CD4-positive, alpha-beta T cell treated with Interleukin-15 for 1 hour (primary cell): Measurements from ENCODE around the gene PTPRD.

Experiments
- DNase-seq: peaks from one replicate; pipeline ENCODE4 v3.0.0-alpha.2; 2020

PTPRD gene

GRCh38 chr9:8877753-8878494, 1734.9 kb downstream of the PTPRD start:
- DNase-seq = no peak

GRCh38 chr9:8876303-8876702, 1736.5 kb downstream of the PTPRD start:
- DNase-seq = no peak

DNA sequence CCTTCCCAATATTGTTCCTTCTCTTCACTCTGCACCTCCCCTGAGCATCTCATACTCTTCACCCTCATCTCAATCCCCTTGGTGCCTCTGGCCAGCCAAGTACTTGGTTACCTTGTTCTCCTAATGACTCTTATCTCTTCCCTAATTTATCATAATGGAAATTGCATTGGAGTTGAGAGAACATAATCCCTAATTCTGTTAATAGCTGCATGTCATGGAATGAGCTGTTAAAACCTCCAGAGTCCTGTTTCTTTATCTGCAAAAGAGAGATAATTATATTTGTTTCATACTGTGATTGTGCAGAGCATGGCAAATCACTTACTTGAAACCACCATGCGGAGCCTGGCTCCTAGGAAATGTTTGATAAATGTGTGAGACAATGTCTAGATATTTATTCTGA, 1738.3 kb downstream of the PTPRD start:
- DNase-seq = no peak

GRCh38 chr9:8872802-8873201, 1740.0 kb downstream of the PTPRD start:
- DNase-seq = no peak

DNA sequence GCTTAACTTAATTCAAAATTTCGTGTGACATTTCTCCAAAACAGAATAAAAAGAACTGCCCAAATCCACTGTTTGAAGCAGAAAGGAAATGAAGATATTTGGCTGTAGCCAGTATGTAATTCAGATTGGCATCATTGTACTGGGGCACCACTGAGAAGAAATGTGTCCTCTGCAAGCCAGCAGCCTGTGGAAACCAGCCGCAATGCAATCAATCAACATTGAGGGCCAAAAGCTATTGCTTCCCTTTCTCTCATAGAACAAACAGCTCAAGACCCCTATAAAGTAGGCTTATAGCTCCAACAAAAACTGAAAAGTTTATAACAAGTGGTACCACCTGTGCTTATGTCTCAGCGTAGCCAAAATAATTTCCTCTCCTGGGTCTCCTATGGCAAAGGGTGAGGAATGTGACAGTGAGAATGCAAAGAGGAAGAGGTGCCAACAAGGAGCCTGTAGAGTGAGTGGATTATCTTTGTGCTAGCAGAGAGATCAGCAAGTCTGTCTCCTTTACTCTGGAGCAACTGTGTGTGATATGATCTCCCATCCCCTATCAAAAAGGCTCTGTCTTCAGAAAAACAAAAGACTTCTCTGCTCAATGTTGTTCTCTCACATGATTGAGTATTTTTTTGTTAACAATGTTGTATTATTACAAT, 1740.9 kb downstream of the PTPRD start:
- DNase-seq = no peak

GRCh38 chr9:8871396-8871795, 1741.4 kb downstream of the PTPRD start:
- DNase-seq = no peak

DNA sequence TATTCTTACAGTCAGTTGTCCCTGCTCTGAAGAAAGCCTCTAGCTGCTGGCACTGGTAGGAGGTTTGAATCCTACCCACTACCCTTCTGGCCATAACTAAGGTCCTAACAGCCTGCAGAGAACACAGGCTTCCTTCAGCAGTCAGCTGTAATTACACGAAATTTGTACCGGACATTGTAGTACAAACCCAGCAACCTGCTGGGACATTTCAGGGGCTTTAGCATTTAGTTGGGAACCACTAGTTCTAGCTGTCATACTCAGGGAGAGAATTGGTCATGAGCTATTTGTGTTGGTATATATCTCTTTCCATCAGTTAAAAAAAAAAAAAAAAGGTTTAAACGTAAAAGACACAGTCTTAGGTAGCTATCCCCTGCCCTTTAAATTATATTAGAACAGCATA, 1743.0 kb downstream of the PTPRD start:
- no peak for DNase-seq

GRCh38 chr9:8868632-8869031, 1744.2 kb downstream of the PTPRD start:
- DNase-seq = no peak

GRCh38 chr9:8867148-8867547, 1745.7 kb downstream of the PTPRD start:
- DNase-seq = no peak

GRCh38 chr9:8864545-8864896, 1748.3 kb downstream of the PTPRD start:
- DNase-seq = no peak

- no peak for DNase-seq
These were observed 1748.8 kb downstream of the PTPRD start for GRCh38 chr9:8863886-8864544.

- DNase-seq = no peak
These were observed 1749.7 kb downstream of the PTPRD start for GRCh38 chr9:8863069-8863468.

- DNase-seq = no peak
These were observed 1751.9 kb downstream of the PTPRD start for GRCh38 chr9:8860925-8861324.

DNA sequence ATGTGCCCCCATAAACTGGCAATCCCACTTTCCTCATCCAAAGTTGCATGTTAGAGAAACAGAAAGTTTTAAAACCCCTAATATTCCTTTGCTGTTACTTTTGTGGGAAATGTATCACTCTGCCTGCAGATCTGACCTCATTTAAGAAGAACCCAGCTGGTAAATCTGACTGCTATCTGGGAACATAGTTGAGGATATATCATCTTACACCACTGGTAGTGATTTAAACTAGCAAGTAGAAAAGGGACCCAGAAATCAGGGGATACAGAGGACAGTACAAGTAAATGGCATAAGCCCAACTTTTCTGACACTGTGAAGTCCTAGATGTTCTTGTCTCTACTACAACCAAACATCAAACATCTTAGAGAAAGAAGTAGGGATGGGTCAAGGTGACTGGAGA, 1752.7 kb downstream of the PTPRD start:
- DNase-seq = no peak

DNA sequence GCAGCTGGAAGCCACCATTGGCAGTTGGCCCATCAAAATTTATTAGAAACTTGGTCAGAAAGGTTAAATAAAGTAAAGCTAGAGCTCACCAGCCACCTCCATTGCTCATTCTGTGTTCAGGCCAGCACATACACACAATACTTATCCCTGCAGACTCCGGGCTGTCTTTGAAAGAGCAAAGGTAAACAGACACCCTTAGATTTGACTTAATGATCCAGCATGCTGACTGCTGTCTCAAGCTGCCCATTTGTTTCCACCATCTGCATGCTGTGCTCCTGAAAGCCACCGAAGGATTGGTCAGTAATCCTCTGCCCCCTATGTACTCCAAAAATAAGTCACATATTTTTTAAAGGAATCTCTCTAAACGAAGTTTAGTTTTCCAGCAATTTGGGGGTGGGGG, 1753.4 kb downstream of the PTPRD start:
- no peak for DNase-seq

GRCh38 chr9:8858596-8859161, 1754.1 kb downstream of the PTPRD start:
- no peak for DNase-seq

DNA sequence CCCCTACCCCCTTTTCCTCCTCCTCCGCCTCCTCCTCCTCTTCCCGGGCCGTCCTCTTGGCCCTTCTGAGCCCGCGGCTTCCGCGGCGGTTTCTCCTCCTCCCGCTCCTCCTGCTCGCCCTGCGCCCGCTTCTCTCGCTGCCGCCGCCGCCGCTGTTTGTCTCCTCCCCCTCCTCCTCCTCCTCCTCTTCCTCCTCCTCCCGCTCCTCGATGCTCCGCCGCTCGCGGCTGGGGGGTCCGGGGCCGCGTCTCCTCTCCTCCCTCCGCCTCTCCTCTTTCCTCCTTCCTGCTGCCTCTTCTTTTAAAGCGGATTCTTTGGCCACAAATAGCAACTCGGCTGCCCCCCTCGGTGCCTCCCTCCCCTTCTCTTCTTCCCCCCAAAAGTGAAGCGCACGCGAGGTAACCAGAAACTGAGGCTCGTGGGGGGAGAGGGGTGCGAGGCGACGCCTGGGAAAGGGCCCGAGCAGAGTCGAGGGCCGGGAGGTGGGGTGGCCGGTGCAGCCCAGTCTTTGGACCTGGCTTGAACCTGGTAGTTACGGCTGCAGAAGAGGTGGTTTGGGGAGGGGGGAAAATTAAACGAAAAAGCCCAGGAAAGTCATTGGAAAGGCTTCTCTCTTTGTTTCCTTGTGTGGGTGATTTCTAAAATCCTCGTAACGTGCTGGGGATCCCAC, 1754.7 kb downstream of the PTPRD start:
- no peak for DNase-seq

- DNase-seq = no peak
These were observed 1755.5 kb downstream of the PTPRD start for GRCh38 chr9:8857068-8857925.

DNA sequence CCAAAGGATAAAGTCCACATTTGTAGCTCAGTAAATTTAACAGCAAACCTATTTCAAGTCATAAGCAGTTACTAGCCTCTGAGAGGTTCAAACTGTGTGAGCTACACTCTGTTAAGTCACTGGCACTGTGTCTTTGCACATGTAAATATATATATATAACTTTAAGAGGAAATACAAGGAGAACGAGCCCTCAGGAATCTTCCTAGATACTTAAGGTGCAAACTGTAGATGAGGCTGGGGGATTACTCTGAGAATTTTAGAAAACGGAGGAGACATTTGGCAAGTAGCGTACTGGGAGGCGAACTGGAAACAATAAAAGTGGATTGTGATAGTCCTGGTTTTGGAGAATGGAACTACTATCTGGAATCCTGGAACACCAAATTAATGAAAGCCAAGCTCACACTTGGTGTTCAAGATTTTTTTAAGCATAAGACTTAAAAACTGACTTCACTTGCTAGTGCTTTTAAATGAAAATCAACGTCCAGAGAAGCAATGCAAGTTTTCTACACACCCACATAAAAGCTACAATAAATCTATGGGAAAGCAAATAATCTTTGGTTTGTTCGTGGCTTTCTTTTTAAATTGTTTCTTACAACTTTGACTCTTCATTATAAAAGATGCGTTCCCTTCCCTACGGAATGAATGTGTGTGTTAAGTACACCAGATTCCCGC, 1756.3 kb downstream of the PTPRD start:
- DNase-seq = no peak

DNA sequence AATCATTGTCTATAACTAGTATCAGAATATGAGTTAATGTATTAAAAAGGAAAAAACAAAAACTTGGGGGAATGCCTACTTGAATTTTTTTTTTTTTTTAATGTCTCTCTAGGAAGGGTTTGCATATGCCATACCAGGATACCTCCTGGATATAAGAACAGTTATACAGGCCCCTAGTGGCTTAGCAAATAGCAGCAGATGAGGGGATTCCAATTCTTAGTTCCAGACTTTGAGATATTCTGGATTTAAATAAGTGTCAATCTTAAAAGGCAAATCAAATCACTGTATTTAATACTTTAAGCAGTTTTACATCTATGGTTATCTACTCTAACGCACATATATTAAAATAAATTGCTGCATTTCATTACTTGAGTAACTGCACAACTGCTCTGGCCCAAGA, 1757.8 kb downstream of the PTPRD start:
- DNase-seq = no peak

GRCh38 chr9:8852301-8852864, 1760.4 kb downstream of the PTPRD start:
- no peak for DNase-seq

DNA sequence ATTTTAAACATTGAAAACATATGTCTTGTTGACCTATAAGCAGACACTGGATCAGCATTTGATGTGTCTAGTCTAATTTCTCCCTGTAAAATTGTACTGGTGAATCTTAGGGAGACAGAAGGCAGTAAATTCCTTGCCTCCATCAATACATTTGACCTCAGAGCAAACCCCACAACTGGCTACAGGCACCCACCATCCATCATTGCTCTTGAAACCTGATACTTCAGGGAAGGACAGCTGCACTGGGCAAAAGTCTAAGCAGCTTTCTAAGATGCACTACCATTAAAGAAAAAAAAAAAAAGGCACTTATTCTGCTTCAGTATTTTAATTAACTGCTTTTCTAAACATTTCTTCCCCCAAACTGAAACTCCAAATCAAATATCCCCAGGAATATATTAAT, 1761.9 kb downstream of the PTPRD start:
- DNase-seq = no peak
